ENCODE results near the gene SECISBP2L. TPM values are rescaled to one million over a fixed set of nuclear protein-coding genes. Genes with fewer than 3 reads are reported as not detected.

Gene SECISBP2L
- total RNA-seq, 1 donor from 2014 or later = 40.9 TPM

GRCh38 chr15:49060710-49061495 is 14.7 kb upstream of the SECISBP2L start:
- intact Hi-C loops (cut with DNase I) = no loop called here
- DNase-seq (ENCODE audit: low spot score) = no peak

GRCh38 chr15:49059491-49059890 is 13.2 kb upstream of the SECISBP2L start:
- DNase-seq (ENCODE audit: low spot score) = no peak
- intact Hi-C loops (cut with DNase I) = no loop called here

GRCh38 chr15:49058559-49058958 is 12.3 kb upstream of the SECISBP2L start:
- DNase-seq (ENCODE audit: low spot score) = no peak
- intact Hi-C loops (cut with DNase I) = no loop called here

DNA sequence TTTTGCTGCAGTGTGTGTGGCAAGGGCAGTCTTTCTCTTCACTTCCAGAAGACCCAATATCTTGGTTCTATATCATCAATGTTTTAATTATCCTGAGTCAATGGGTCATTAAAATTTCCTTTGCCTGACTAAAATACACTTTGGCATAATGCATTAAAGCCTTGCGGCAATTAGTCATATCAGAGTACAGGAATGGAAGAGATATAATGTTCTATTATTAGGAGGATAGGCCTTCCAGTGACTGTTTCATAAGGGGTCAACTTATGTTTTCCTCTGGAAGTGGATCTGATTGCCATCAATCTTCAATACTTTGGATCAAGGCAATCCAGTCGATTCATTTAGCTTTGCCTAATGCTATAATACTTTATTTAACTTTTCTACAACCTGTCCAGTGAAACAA is 9.4 kb upstream of the SECISBP2L start:
- intact Hi-C loops (cut with DNase I) = no loop called here

DNA sequence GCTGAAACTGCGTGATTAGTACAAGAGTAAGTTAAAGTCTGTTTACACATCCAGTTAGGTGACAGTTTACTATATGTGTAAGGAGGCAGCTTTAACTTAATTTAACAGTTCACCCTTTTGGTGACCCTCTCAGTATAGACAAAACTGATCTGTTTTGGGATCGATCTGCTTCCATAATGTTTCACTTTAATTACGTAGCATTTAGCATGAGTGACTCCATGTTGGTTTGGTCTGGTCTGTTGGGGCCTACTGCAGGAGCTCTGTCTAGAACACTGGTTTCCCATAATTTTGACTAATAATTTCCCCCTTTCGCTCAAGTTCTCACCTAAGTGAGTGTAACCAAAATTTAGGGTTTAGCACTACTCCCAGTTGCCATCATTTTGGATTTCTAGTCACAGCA is 6.4 kb upstream of the SECISBP2L start:
- DNase-seq (ENCODE audit: low spot score) = no peak
- intact Hi-C loops (cut with DNase I) = no loop called here

More for the DNA sequence above, 9.4 kb upstream of the SECISBP2L start:
- no peak for DNase-seq (ENCODE audit: low spot score)

DNA sequence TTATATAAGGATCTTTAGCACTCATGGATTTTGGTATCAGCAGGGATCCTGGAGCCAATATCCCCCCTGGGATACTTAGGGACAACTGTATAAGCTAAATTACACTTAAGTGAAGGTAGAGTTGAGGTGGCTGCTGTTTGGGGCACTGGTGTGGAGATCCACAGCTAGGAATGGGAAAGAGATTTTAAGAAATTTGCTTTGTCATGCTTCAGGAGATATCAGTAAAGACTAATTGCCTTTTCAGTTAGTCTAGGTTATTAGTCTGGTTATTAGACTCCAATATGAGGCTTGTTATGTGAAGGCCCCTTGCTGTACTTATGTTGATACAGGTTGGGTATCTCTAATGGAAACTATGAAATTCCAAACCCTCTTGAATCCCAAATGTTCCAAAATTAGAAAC is 1.2 kb upstream of the SECISBP2L start:
- intact Hi-C loops (cut with DNase I) = loop anchor here (2.0 to 5.0 kb wide), 2 partner anchors 107 to 170 kb away; partner anchors contain the start of genes COPS2 and EID1
- DNase-seq (ENCODE audit: low spot score) = no peak

GRCh38 chr15:49045751-49046219 is 461 bp downstream of the SECISBP2L start:
- intact Hi-C loops (cut with DNase I) = loop anchor here (2.0 to 5.0 kb wide), 2 partner anchors 109 to 168 kb away; partner anchors contain the start of genes COPS2 and EID1
- DNase-seq (ENCODE audit: low spot score) = no peak

DNA sequence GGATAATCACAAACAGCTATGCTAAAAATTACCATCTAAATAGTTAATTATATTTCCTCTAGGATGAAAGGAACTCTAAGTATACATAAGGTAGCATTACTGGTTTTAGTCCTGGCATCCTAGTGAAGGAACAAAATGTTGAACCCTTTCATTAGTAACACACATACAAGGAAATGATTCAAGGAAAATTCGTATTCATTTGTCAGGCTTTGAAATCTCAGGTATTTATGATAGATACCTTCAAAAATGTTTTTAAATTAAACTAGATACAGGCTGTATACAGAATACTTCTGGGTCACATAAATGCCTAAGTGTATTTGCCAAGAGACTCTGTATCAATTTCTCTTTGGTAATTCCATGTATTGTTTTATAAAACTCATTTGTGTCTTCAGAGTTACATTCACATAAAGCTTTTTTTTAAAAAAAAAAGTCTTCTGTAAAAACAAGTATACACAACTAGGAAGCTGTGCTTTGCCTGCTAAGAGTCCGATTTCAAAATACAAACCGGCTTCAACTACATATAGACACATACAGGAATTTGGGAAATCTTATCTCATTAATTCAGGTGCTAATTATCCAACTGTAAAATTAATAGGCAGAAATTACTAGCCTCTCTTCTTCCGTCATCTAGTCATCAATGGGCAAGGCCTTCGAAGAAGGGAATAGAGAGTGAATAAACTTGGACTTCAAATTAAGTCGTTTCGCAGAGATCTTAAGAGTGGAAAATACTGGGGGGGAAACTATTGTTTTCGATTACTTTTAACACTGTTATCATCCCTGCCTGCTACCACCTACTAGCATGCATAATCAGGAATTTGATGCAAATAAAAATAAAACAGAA is 1.3 kb downstream of the SECISBP2L start:
- intact Hi-C loops (cut with DNase I) = loop anchor here (5.0 kb wide), 1 partner anchor 168 kb away; the partner anchor contains the start of gene EID1
- DNase-seq (ENCODE audit: low spot score) = no peak

GRCh38 chr15:49044002-49044401 is 2.2 kb downstream of the SECISBP2L start:
- intact Hi-C loops (cut with DNase I) = no loop called here
- no peak for DNase-seq (ENCODE audit: low spot score)

DNA sequence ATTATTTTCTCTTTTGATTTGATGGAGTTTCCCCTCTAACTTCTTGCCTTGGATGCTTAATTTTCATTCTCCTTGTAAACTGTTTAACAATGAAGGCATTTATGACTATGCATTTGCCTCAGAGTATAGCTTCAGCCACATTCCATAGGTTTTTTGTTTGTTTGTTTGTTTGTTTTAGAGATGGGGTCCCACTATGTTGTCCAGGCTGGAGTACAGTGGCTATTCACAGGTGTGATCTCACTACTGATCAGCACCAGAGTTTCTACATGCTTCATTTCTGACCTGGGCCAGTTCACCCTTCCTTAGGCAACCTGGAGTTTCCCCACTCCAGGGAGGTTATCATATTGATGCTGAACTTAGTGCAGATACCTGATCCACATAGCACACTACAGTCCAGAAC is 4.1 kb downstream of the SECISBP2L start:
- intact Hi-C loops (cut with DNase I) = no loop called here
- DNase-seq (ENCODE audit: low spot score) = no peak

- intact Hi-C loops (cut with DNase I) = no loop called here
- no peak for DNase-seq (ENCODE audit: low spot score)
Measured at GRCh38 chr15:49041426-49041825, 4.8 kb downstream of the SECISBP2L start.

GRCh38 chr15:49040151-49040550 is 6.1 kb downstream of the SECISBP2L start:
- intact Hi-C loops (cut with DNase I) = no loop called here
- no peak for DNase-seq (ENCODE audit: low spot score)

- intact Hi-C loops (cut with DNase I) = no loop called here
- DNase-seq (ENCODE audit: low spot score) = no peak
Measured at GRCh38 chr15:49038382-49038781, 7.9 kb downstream of the SECISBP2L start.

DNA sequence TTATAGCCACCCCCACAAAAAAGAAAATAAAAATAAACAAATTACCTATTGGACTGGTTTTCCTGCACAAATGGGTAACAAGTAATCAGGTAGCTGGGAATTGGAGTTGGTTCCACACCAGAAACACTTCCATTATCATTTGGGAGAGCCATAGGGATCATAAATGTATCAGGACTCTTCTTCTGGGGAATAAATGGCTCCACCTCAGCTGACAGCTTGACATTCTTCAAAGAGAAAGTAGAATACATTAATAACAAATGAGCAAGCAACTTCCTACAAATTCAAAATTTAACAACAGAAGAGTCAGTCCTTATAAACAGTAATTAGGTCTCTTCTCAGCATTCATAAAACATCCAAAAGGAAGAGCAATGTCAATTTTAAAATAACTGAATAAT is 8.7 kb downstream of the SECISBP2L start:
- intact Hi-C loops (cut with DNase I) = no loop called here
- DNase-seq (ENCODE audit: low spot score) = no peak

- intact Hi-C loops (cut with DNase I) = no loop called here
- DNase-seq (ENCODE audit: low spot score) = no peak
Measured at GRCh38 chr15:49036650-49037545, 9.3 kb downstream of the SECISBP2L start.

DNA sequence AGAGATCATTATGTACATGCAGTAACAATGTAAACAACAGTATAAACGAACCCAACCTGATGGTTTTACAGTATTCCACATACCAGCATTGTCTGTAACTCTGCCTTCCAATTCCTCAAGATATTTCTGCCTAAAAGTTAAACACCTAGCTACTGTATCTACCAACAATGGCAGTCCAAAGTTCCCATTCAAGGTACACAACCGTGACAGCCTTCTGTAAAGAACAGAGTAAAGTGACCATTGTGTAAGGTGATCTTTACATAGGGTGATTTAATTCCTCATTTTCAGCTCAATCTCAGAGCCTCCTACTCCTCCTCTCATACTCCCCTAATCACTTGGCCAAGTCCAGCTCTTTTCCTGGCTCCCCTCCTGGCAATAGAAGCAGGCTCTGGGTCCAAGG is 10.4 kb downstream of the SECISBP2L start:
- DNase-seq (ENCODE audit: low spot score) = no peak
- intact Hi-C loops (cut with DNase I) = no loop called here

GRCh38 chr15:49032601-49033145 is 13.6 kb downstream of the SECISBP2L start:
- intact Hi-C loops (cut with DNase I) = no loop called here
- DNase-seq (ENCODE audit: low spot score) = no peak

DNA sequence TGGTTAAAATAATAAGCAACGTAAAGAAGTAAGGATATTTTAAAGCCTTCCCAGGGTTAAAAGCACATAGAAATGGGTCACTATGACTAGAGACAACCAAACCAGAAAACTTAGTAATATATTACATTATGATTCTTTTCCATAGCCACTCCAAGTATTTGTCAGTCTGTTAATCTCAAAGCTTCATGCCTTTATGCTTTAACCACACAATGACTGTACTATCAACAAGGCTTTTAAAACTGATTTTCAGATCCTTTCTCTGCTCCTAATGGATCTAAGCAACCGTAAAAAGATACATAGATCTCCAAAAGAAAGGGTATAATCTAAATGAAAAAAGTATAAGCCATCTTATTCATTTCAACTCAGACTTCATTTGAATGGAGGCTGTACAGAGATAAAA is 14.4 kb downstream of the SECISBP2L start:
- no peak for DNase-seq (ENCODE audit: low spot score)
- intact Hi-C loops (cut with DNase I) = no loop called here

- intact Hi-C loops (cut with DNase I) = no loop called here
- no peak for DNase-seq (ENCODE audit: low spot score)
Measured at GRCh38 chr15:49026700-49027099, 19.5 kb downstream of the SECISBP2L start.
